Measurements from ENCODE around the gene IVL. TPM values are rescaled to one million over a fixed set of nuclear protein-coding genes. Genes with fewer than 3 reads are reported as not detected.

IVL gene
- total RNA-seq, 4 donors from 2014 or later = not detected

GRCh38 chr1:152906023-152906565, 2.3 kb upstream of the IVL start:
- intact Hi-C loops (cut with DNase I; ENCODE audit: low total_unique reads) = no loop called here
- no peak overlapping the region for H3K27ac ChIP-seq
- no peaks in the 10 kb centered on the region for H3K4me1 ChIP-seq
- DNase-seq (no peak), ATAC-seq (peak in 1 of 2 donors; percentile 50)
- no peaks in the 10 kb centered on the region for H3K36me3 ChIP-seq
- no peaks in the 10 kb centered on the region for H3K9me3 ChIP-seq
- no peaks in the 10 kb centered on the region for H3K27me3 ChIP-seq
- no peak overlapping the region for H3K4me3 ChIP-seq
- in situ Hi-C loops (cut with MboI; ENCODE audit: low sequenced_read_pairs in 4 of 4) = no loop called here
- TF ChIP-seq CTCF (IDR thresholded peaks at IDR 0.05 in 4 of 5, conservative IDR thresholded peaks at IDR 0.05 in 1 of 5) = no peak
- TF ChIP-seq POLR2A (IDR thresholded peaks at IDR 0.05) = no peak

GRCh38 chr1:152909206-152909605, 860 bp downstream of the IVL start:
- intact Hi-C loops (cut with DNase I; ENCODE audit: low total_unique reads) (no loop called here), in situ Hi-C loops (cut with MboI; ENCODE audit: low sequenced_read_pairs in 4 of 4) (no loop called here)
- no peaks in the 10 kb centered on the region for H3K9me3 ChIP-seq
- ATAC-seq (no peak), DNase-seq (no peak)
- H3K4me3 ChIP-seq = no peak overlapping the region
- H3K27ac ChIP-seq = no peak overlapping the region
- no peaks in the 10 kb centered on the region for H3K36me3 ChIP-seq
- no peak for TF ChIP-seq CTCF (IDR thresholded peaks at IDR 0.05 in 4 of 5, conservative IDR thresholded peaks at IDR 0.05 in 1 of 5)
- no peak for TF ChIP-seq POLR2A (IDR thresholded peaks at IDR 0.05)
- H3K27me3 ChIP-seq = no peaks in the 10 kb centered on the region
- no peaks in the 10 kb centered on the region for H3K4me1 ChIP-seq

GRCh38 chr1:152912471-152912870, 4.1 kb downstream of the IVL start:
- Histone ChIP-seq H3K4me3 (no peak overlapping the region), H3K27me3 (no peaks in the 10 kb centered on the region), H3K4me1 (no peaks in the 10 kb centered on the region), H3K9me3 (no peaks in the 10 kb centered on the region), H3K36me3 (no peaks in the 10 kb centered on the region), H3K27ac (no peak overlapping the region)
- ATAC-seq (no peak), DNase-seq (no peak)
- intact Hi-C loops (cut with DNase I; ENCODE audit: low total_unique reads) (no loop called here), in situ Hi-C loops (cut with MboI; ENCODE audit: low sequenced_read_pairs in 4 of 4) (no loop called here)
- TF ChIP-seq POLR2A (IDR thresholded peaks at IDR 0.05) (no peak), CTCF (IDR thresholded peaks at IDR 0.05 in 4 of 5, conservative IDR thresholded peaks at IDR 0.05 in 1 of 5) (no peak)

GRCh38 chr1:152912900-152913299, 4.6 kb downstream of the IVL start:
- in situ Hi-C loops (cut with MboI; ENCODE audit: low sequenced_read_pairs in 4 of 4) = no loop called here
- DNase-seq (no peak), ATAC-seq (no peak)
- intact Hi-C loops (cut with DNase I; ENCODE audit: low total_unique reads) = no loop called here
- Histone ChIP-seq H3K4me3 (no peak overlapping the region), H3K4me1 (no peaks in the 10 kb centered on the region), H3K27ac (no peak overlapping the region), H3K27me3 (no peaks in the 10 kb centered on the region), H3K36me3 (no peaks in the 10 kb centered on the region), H3K9me3 (no peaks in the 10 kb centered on the region)
- no peak for TF ChIP-seq CTCF (IDR thresholded peaks at IDR 0.05 in 4 of 5, conservative IDR thresholded peaks at IDR 0.05 in 1 of 5)
- no peak for TF ChIP-seq POLR2A (IDR thresholded peaks at IDR 0.05)

GRCh38 chr1:152917794-152918193, 9.4 kb downstream of the IVL start:
- no peak overlapping the region for H3K27ac ChIP-seq
- no peaks in the 10 kb centered on the region for H3K4me1 ChIP-seq
- ATAC-seq (no peak), DNase-seq (no peak)
- intact Hi-C loops (cut with DNase I; ENCODE audit: low total_unique reads) (no loop called here), in situ Hi-C loops (cut with MboI; ENCODE audit: low sequenced_read_pairs in 4 of 4) (no loop called here)
- H3K36me3 ChIP-seq = no peaks in the 10 kb centered on the region
- no peaks in the 10 kb centered on the region for H3K9me3 ChIP-seq
- H3K4me3 ChIP-seq = no peak overlapping the region
- H3K27me3 ChIP-seq = no peaks in the 10 kb centered on the region
- TF ChIP-seq CTCF (IDR thresholded peaks at IDR 0.05 in 4 of 5, conservative IDR thresholded peaks at IDR 0.05 in 1 of 5) (no peak), POLR2A (IDR thresholded peaks at IDR 0.05) (no peak)

Measured in gastrocnemius medialis (tissue), 4 donors.